Panc1 (cell line): ENCODE data around the gene DSCAML1. TPM values are rescaled to one million over a fixed set of nuclear protein-coding genes. Genes with fewer than 3 reads are reported as not detected.

Source experiments
- ATAC-seq: fragments of 200-7000 bp; cut with Tn5 transposase; 2 replicates; pipeline ENCODE4 v1.9.1; 2020; ENCODE audit warnings: mild to moderate bottlenecking, moderate library complexity
- BruUV-seq: library from RNA; stranded (reverse); fragments of 400-500 nt; replicated peaks from 2 replicates; lab custom pipeline; 2021; lab: Mats Ljungman, UMichigan
- CTCF ChIA-PET: fragments of 300-600 bp; sonication (Branson Sonifier 250); formaldehyde crosslinking; loops from one replicate; lab custom pipeline; 2022; ENCODE audit warnings: antibody characterized with exemption; lab: Charles Lee
- POLR2A ChIA-PET: fragments of 300-600 bp; sonication (Branson Sonifier 250); formaldehyde crosslinking; loops from one replicate; lab custom pipeline; 2022; ENCODE audit warnings: antibody characterized with exemption; lab: Charles Lee
- DNase-seq: peaks from one replicate; pipeline ENCODE4 v3.0.0-alpha.2; 2010; ENCODE audit warnings: low read depth, low spot score
- H3K27ac ChIP-seq: 2 replicates; pipeline ENCODE4 v1.5.1; 2011; ENCODE audit warnings: mild to moderate bottlenecking, low read length, inconsistent platforms
- H3K27me3 ChIP-seq: fragments of 200-500 bp; sonication (Bioruptor generic); 2 replicates; pipeline ENCODE4 v1.6.0; 2014; ENCODE audit warnings: low read length, inconsistent platforms; ENCODE audit not compliant: control insufficient read depth, insufficient read depth
- H3K36me3 ChIP-seq: fragments of 200-500 bp; sonication (Bioruptor generic); 2 replicates; pipeline ENCODE4 v1.5.1; 2014; ENCODE audit warnings: inconsistent platforms, mild to moderate bottlenecking, low read length, moderate library complexity; ENCODE audit not compliant: control insufficient read depth, insufficient read depth
- H3K4me1 ChIP-seq: 2 replicates; pipeline ENCODE4 v1.5.1; 2011; ENCODE audit warnings: inconsistent platforms, mild to moderate bottlenecking, low read length, moderate library complexity; ENCODE audit not compliant: control insufficient read depth, insufficient read depth
- H3K4me3 ChIP-seq, 2 experiments: 2 replicates each; pipeline ENCODE4 v1.5.1; 2011 to 2012; ENCODE audit warnings: low read depth in 2 of 2, low read length in 2 of 2, mild to moderate bottlenecking in 2 of 2, inconsistent platforms in 1 of 2, moderate library complexity in 1 of 2
- H3K9me3 ChIP-seq: fragments of 200-500 bp; sonication (Bioruptor generic); 2 replicates; pipeline ENCODE4 v1.5.1; 2014; ENCODE audit warnings: low read depth, mild to moderate bottlenecking, inconsistent platforms, low read length, moderate library complexity; ENCODE audit not compliant: control insufficient read depth, insufficient read depth
- CTCF ChIP-seq: fragments of 450-650 bp; IDR thresholded peaks from 2 replicates; pipeline ENCODE4 v1.5.1; 2017; ENCODE audit warnings: mild to moderate bottlenecking
- POLR2AphosphoS5 ChIP-seq: IDR thresholded peaks from 2 replicates; pipeline ENCODE4 v1.6.1; 2012; ENCODE audit warnings: mild to moderate bottlenecking, low read depth, low read length, moderate library complexity
- SIN3A ChIP-seq: IDR thresholded peaks from 2 replicates; pipeline ENCODE4 v1.6.1; 2012; ENCODE audit warnings: low read depth, mild to moderate bottlenecking, low read length, moderate library complexity, borderline replicate concordance; ENCODE audit not compliant: insufficient read depth
- TCF7L2 ChIP-seq: IDR thresholded peaks from 2 replicates; pipeline ENCODE4 v1.6.1; 2011; ENCODE audit warnings: mild to moderate bottlenecking, low read depth, low read length, inconsistent platforms
- in situ Hi-C: cut with HindIII; loops from 2 replicates; pipeline ENCODE4 v1.10.0; 2016; ENCODE audit warnings: low sequenced_read_pairs, low pct_unique_long_range_greater_than_20kb
- intact Hi-C: fragments of 100-400 bp; cut with micrococcal nuclease; formaldehyde crosslinking; loops from one replicate; pipeline ENCODE4 v1.10.0; 2022; ENCODE audit not compliant: unreplicated experiment
- total RNA-seq: library from RNA; stranded (reverse); gene quantifications from one replicate; pipeline ENCODE4 v1.2.1, GENCODE V29; 2021; ENCODE audit not compliant: unreplicated experiment
- TF ChIP-seq, protein P1 (sequence below), 2 experiments: IDR thresholded peaks; 2 replicates each; pipeline ENCODE4 v1.6.1; 2011 to 2012; ENCODE audit warnings: low read depth in 2 of 2, control low read depth in 1 of 2, low read length in 1 of 2, mild to moderate bottlenecking in 1 of 2, moderate library complexity in 1 of 2; ENCODE audit not compliant: insufficient read depth in 1 of 2

Gene DSCAML1
- total RNA-seq, 1 experiment from 2014 or later: 1.6 TPM

DNA sequence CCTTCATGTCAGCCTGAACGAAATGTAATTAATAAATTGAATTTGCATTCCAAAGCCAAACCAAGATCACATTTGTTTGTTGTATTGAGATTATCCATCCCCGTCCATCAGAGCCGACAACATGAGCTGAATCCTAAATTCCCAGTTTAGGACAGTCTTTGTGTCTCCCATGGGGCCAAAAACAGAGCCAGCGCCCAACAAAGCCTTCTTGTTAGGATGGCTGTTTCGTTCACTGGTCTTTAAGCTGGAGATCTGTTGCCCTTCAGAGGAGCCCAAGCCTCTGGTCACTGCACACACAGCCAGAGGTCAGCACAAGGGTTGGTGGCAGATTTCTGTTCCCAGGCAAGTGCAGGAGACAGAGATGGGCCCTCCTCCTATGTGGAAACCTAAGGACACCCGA, 25.8 kb downstream of the DSCAML1 start:
- DNase-seq (no peak), ATAC-seq (no peak)
- Histone ChIP-seq H3K4me3 (no peak overlapping the region), H3K27me3 (no peaks in the 10 kb centered on the region; the same call in 1 of the 2 replicates), H3K4me1 (no peaks in the 10 kb centered on the region), H3K36me3 (no peaks in the 10 kb centered on the region), H3K9me3 (no peaks in the 10 kb centered on the region), H3K27ac (no peak overlapping the region)
- TF ChIP-seq, protein P1, sequence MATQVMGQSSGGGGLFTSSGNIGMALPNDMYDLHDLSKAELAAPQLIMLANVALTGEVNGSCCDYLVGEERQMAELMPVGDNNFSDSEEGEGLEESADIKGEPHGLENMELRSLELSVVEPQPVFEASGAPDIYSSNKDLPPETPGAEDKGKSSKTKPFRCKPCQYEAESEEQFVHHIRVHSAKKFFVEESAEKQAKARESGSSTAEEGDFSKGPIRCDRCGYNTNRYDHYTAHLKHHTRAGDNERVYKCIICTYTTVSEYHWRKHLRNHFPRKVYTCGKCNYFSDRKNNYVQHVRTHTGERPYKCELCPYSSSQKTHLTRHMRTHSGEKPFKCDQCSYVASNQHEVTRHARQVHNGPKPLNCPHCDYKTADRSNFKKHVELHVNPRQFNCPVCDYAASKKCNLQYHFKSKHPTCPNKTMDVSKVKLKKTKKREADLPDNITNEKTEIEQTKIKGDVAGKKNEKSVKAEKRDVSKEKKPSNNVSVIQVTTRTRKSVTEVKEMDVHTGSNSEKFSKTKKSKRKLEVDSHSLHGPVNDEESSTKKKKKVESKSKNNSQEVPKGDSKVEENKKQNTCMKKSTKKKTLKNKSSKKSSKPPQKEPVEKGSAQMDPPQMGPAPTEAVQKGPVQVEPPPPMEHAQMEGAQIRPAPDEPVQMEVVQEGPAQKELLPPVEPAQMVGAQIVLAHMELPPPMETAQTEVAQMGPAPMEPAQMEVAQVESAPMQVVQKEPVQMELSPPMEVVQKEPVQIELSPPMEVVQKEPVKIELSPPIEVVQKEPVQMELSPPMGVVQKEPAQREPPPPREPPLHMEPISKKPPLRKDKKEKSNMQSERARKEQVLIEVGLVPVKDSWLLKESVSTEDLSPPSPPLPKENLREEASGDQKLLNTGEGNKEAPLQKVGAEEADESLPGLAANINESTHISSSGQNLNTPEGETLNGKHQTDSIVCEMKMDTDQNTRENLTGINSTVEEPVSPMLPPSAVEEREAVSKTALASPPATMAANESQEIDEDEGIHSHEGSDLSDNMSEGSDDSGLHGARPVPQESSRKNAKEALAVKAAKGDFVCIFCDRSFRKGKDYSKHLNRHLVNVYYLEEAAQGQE (IDR thresholded peaks at IDR 0.05; ENCODE audit: insufficient read depth in 1 of 2, low read depth in 2 of 2, low read length in 1 of 2): no peak
- TF ChIP-seq SIN3A (no peak), TCF7L2 (no peak), POLR2AphosphoS5 (no peak), CTCF (no peak)
- ChIA-PET POLR2A (no interaction called here), CTCF (no interaction called here)
- intact Hi-C loops: no loop called here
- in situ Hi-C loops: no loop called here
- no TSS peak for BruUV-seq

- ChIA-PET POLR2A (no interaction called here), CTCF (interaction anchor here (0.7 kb wide), 1 partner anchor 109 kb away, joined by 3 read pairs; no protein-coding TSS in a partner anchor)
- H3K4me1 ChIP-seq: no peaks in the 10 kb centered on the region
- no peak overlapping the region for H3K27ac ChIP-seq
- no peak for ATAC-seq
- no peak for DNase-seq
- no peaks in the 10 kb centered on the region for H3K27me3 ChIP-seq
- H3K9me3 ChIP-seq: no peaks in the 10 kb centered on the region
- in situ Hi-C loops (no loop called here), intact Hi-C loops (no loop called here)
- no peak overlapping the region for H3K4me3 ChIP-seq
- no peaks in the 10 kb centered on the region for H3K36me3 ChIP-seq
- no TSS peak for BruUV-seq
- TF ChIP-seq TCF7L2: no peak
- no peak for TF ChIP-seq POLR2AphosphoS5
- no peak for TF ChIP-seq CTCF
- TF ChIP-seq SIN3A: no peak
- TF ChIP-seq, protein P1 (IDR thresholded peaks at IDR 0.05; ENCODE audit: insufficient read depth in 1 of 2, low read depth in 2 of 2, low read length in 1 of 2): no peak
These were observed 27.0 kb downstream of the DSCAML1 start for GRCh38 chr11:117770061-117770460.
